Measurements from ENCODE around the gene HIF1A.

HIF1A gene

GRCh38 chr14:61694830-61695694, at the start of gene HIF1A:
Gene HIF1A, plus strand, starts transcription at chr14:61695513. Its CDS starts 292 bp downstream, at chr14:61695805.
- Histone ChIP-seq H3K27ac (peak within 1 kb of the TSS; percentile 94 to 98), H3K4me3 (peak within 1 kb of the TSS; percentile 84)
- no peak for TF ChIP-seq CTCF (IDR thresholded peaks at IDR 0.05)
- DNase-seq (ENCODE audit: low spot score) = peak; percentile 98

- H3K27ac ChIP-seq = no peak overlapping the region
- no peak overlapping the region for H3K4me3 ChIP-seq
- no peak for DNase-seq (ENCODE audit: low spot score)
- TF ChIP-seq CTCF (IDR thresholded peaks at IDR 0.05) = no peak
Measured at GRCh38 chr14:61646366-61647116, 48.8 kb upstream of the HIF1A start.

GRCh38 chr14:61647704-61648103, 47.6 kb upstream of the HIF1A start:
- H3K27ac ChIP-seq = no peak overlapping the region
- DNase-seq (ENCODE audit: low spot score) = no peak
- H3K4me3 ChIP-seq = no peak overlapping the region
- no peak for TF ChIP-seq CTCF (IDR thresholded peaks at IDR 0.05)

GRCh38 chr14:61648377-61648776, 46.9 kb upstream of the HIF1A start:
- TF ChIP-seq CTCF (IDR thresholded peaks at IDR 0.05) = no peak
- no peak overlapping the region for H3K4me3 ChIP-seq
- H3K27ac ChIP-seq = no peak overlapping the region
- no peak for DNase-seq (ENCODE audit: low spot score)

- no peak for DNase-seq (ENCODE audit: low spot score)
- Histone ChIP-seq H3K4me3 (no peak overlapping the region), H3K27ac (no peak overlapping the region)
- TF ChIP-seq CTCF (IDR thresholded peaks at IDR 0.05) = no peak
Measured at GRCh38 chr14:61649283-61649682, 46.0 kb upstream of the HIF1A start.

GRCh38 chr14:61651355-61651754, 44.0 kb upstream of the HIF1A start:
- H3K27ac ChIP-seq = no peak overlapping the region
- no peak for DNase-seq (ENCODE audit: low spot score)
- no peak for TF ChIP-seq CTCF (IDR thresholded peaks at IDR 0.05)
- no peak overlapping the region for H3K4me3 ChIP-seq
